HCT116 (cell line): ENCODE data around the gene DIP2C. TPM values are rescaled to one million over a fixed set of nuclear protein-coding genes. Genes with fewer than 3 reads are reported as not detected.

Experiments used
- ATAC-seq: fragments of 200-7000 bp; cut with Tn5 transposase; 2 replicates; pipeline ENCODE4 v1.9.1; 2020; ENCODE audit warnings: mild to moderate bottlenecking, moderate library complexity
- BruUV-seq: library from RNA; stranded (reverse); fragments of 400-500 nt; replicated peaks from 2 replicates; lab custom pipeline; 2021; lab: Mats Ljungman, UMichigan
- CTCF ChIA-PET: fragments of 300-600 bp; sonication (Branson Sonifier 250); formaldehyde crosslinking; loops from one replicate; lab custom pipeline; 2021; ENCODE audit warnings: antibody characterized with exemption; lab: Charles Lee
- POLR2A ChIA-PET: fragments of 300-600, 350-600 bp; sonication (Branson Sonifier 250); formaldehyde crosslinking; loops from one replicate; lab custom pipeline; 2021; ENCODE audit warnings: antibody characterized with exemption; lab: Charles Lee
- RAD21 ChIA-PET, 2 experiments: fragments of 300-600 bp; sonication (Branson Sonifier 250); formaldehyde crosslinking; loops; one replicate each; lab custom pipeline; 2023; ENCODE audit warnings: low total read pairs in 2 of 2; ENCODE audit not compliant: uncharacterized antibody in 2 of 2, unreplicated experiment in 2 of 2, low non-redundant PET in 1 of 2; lab: Charles Lee
- DNase-seq: peaks from one replicate; pipeline ENCODE4 v3.0.0-alpha.2; 2010; ENCODE audit warnings: low read depth, low spot score
- H2AFZ ChIP-seq: fragments of 200-600 bp; shearing (Covaris generic), sonication (generic); 2 replicates; pipeline ENCODE4 v1.6.1; 2017; ENCODE audit warnings: low read depth, mixed run types, mixed read lengths, antibody characterized with exemption, low read length; ENCODE audit not compliant: poor library complexity, severe bottlenecking
- H3K27ac ChIP-seq: 2 replicates; pipeline ENCODE4 v1.5.1; 2012; ENCODE audit warnings: low read depth, low read length
- H3K27me3 ChIP-seq: fragments of 200-600 bp; sonication (generic); 2 replicates; pipeline ENCODE4 v1.6.1; 2016; ENCODE audit warnings: mixed run types, low read length, mixed read lengths; ENCODE audit not compliant: insufficient read depth
- H3K36me3 ChIP-seq, 2 experiments: fragments of 200-500 bp in 1 of 2; fragments of 200-600 bp in 1 of 2; sonication (Bioruptor generic) in 1 of 2; sonication (generic) in 1 of 2; 2 replicates each; pipeline versions ENCODE4 v1.5.1 to v1.6.1; 2014 to 2016; ENCODE audit warnings: low read length in 2 of 2, inconsistent platforms in 1 of 2, mixed read lengths in 1 of 2, mixed run types in 1 of 2; ENCODE audit not compliant: insufficient read depth in 2 of 2, control insufficient read depth in 1 of 2
- H3K4me1 ChIP-seq, 2 experiments: fragments of 200-600 bp in 1 of 2; sonication (generic) in 1 of 2; 2 replicates each; pipeline versions ENCODE4 v1.5.1 to v1.6.1; 2012 to 2017; ENCODE audit warnings: low read length in 2 of 2, inconsistent platforms in 1 of 2, mild to moderate bottlenecking in 1 of 2, mixed read lengths in 1 of 2, mixed run types in 1 of 2, moderate library complexity in 1 of 2; ENCODE audit not compliant: insufficient read depth in 2 of 2, control insufficient read depth in 1 of 2
- H3K4me2 ChIP-seq: fragments of 200-600 bp; sonication (generic); 2 replicates; pipeline ENCODE4 v1.6.1; 2017; ENCODE audit warnings: mixed run types, low read length, mixed read lengths
- H3K4me3 ChIP-seq, 2 experiments: fragments of 200-600 bp in 1 of 2; sonication (generic) in 1 of 2; replicated peaks in 1 of 2; 2 replicates each; pipeline ENCODE4 v1.5.1; 2011 to 2016; ENCODE audit warnings: low read length in 2 of 2, control low read depth in 1 of 2, low read depth in 1 of 2, mild to moderate bottlenecking in 1 of 2, mixed read lengths in 1 of 2, mixed run types in 1 of 2
- H3K79me2 ChIP-seq: fragments of 200-600 bp; sonication (generic); 2 replicates; pipeline ENCODE4 v1.6.1; 2017; ENCODE audit warnings: mild to moderate bottlenecking, mixed run types, low read length, moderate library complexity, mixed read lengths; ENCODE audit not compliant: insufficient read depth
- H3K9ac ChIP-seq: fragments of 200-600 bp; sonication (generic); 2 replicates; pipeline ENCODE4 v1.6.1; 2016; ENCODE audit warnings: low read length, mixed read lengths
- H3K9me2 ChIP-seq: fragments of 200-600 bp; sonication (generic), shearing (Covaris generic); 2 replicates; pipeline ENCODE4 v1.6.1; 2017; ENCODE audit warnings: mixed run types, mild to moderate bottlenecking, moderate library complexity; ENCODE audit not compliant: insufficient read depth
- H3K9me3 ChIP-seq, 2 experiments: fragments of 200-500 bp in 1 of 2; fragments of 200-600 bp in 1 of 2; sonication (Bioruptor generic) in 1 of 2; sonication (generic) in 1 of 2; 2 replicates each; pipeline ENCODE4 v1.6.1; 2014 to 2017; ENCODE audit warnings: low read length in 2 of 2, mixed read lengths in 2 of 2, inconsistent platforms in 1 of 2, low read depth in 1 of 2, mild to moderate bottlenecking in 1 of 2, mixed run types in 1 of 2, moderate library complexity in 1 of 2; ENCODE audit not compliant: control insufficient read depth in 1 of 2, insufficient read depth in 1 of 2
- H4K20me1 ChIP-seq: fragments of 200-600 bp; sonication (generic), shearing (Covaris generic); 2 replicates; pipeline ENCODE4 v1.6.1; 2017; ENCODE audit warnings: mixed run types, mild to moderate bottlenecking, moderate library complexity; ENCODE audit not compliant: insufficient read depth
- EZH2 ChIP-seq: fragments of 200-600 bp; sonication (generic); IDR thresholded peaks from 2 replicates; pipeline ENCODE4 v1.6.1; 2017; ENCODE audit warnings: antibody characterized with exemption, mixed run types
- EZH2phosphoT487 ChIP-seq: fragments of 200-600 bp; IDR thresholded peaks from 2 replicates; pipeline ENCODE4 v1.6.1; 2018; ENCODE audit warnings: antibody characterized with exemption, borderline replicate concordance
- FOSL1 ChIP-seq: IDR thresholded peaks from 2 replicates; pipeline ENCODE4 v1.6.1; 2012; ENCODE audit warnings: low read depth
- POLR2A ChIP-seq: IDR thresholded peaks from 2 replicates; pipeline ENCODE4 v1.7.0; 2011; ENCODE audit warnings: borderline replicate concordance; ENCODE audit not compliant: insufficient read depth, insufficient read length; ENCODE audit errors: extremely low read depth
- POLR2AphosphoS5 ChIP-seq: IDR thresholded peaks from 2 replicates; pipeline ENCODE4 v1.6.1; 2011; ENCODE audit warnings: mild to moderate bottlenecking, low read depth, low read length, moderate library complexity
- RAD21 ChIP-seq: IDR thresholded peaks from 2 replicates; pipeline ENCODE4 v1.6.1; 2012; ENCODE audit warnings: low read depth, mild to moderate bottlenecking
- TCF7L2 ChIP-seq: IDR thresholded peaks from 2 replicates; pipeline ENCODE4 v1.7.0; 2011; ENCODE audit warnings: borderline replicate concordance, inconsistent platforms; ENCODE audit not compliant: insufficient read depth, insufficient read length; ENCODE audit errors: extremely low read depth
- ZBTB33 ChIP-seq: IDR thresholded peaks from 2 replicates; pipeline ENCODE4 v1.6.1; 2011; ENCODE audit warnings: mild to moderate bottlenecking, low read length, moderate library complexity; ENCODE audit not compliant: insufficient replicate concordance; ENCODE audit errors: extremely low read depth
- intact Hi-C: fragments of 100-400 bp; cut with micrococcal nuclease; formaldehyde crosslinking; loops from 2 replicates; pipeline ENCODE4 v1.10.0; 2022
- total RNA-seq: library from RNA; stranded (reverse); gene quantifications from one replicate; pipeline ENCODE4 v1.2.1, GENCODE V29; 2021; ENCODE audit not compliant: unreplicated experiment
- TF ChIP-seq, protein P1 (sequence below): IDR thresholded peaks from 2 replicates; pipeline ENCODE4 v1.6.1; 2012

The DIP2C gene
- total RNA-seq, 1 experiment from 2014 or later, result 15.4 TPM

GRCh38 chr10:409408-410040 is 279.9 kb downstream of the DIP2C start:
- DNase-seq (no peak), ATAC-seq (no peak)
- ChIA-PET POLR2A (no interaction called here), CTCF (no interaction called here), RAD21 (no interaction called here)
- intact Hi-C loops, result no loop called here
- no peaks in the 10 kb centered on the region for H3K4me1 ChIP-seq
- H3K27ac ChIP-seq, result no peak overlapping the region
- no peaks in the 10 kb centered on the region for H3K27me3 ChIP-seq
- no peak overlapping the region for H3K4me2 ChIP-seq
- TF ChIP-seq, protein P1, sequence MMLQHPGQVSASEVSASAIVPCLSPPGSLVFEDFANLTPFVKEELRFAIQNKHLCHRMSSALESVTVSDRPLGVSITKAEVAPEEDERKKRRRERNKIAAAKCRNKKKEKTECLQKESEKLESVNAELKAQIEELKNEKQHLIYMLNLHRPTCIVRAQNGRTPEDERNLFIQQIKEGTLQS, result no peak
- TF ChIP-seq EZH2, result no peak
- no peak for TF ChIP-seq RAD21
- no peak for TF ChIP-seq POLR2AphosphoS5
- TF ChIP-seq POLR2A, result no peak
- no peak for TF ChIP-seq FOSL1
- TF ChIP-seq TCF7L2, result no peak
- TF ChIP-seq EZH2phosphoT487, result no peak
- TF ChIP-seq ZBTB33, result no peak
- no peaks in the 10 kb centered on the region for H4K20me1 ChIP-seq
- BruUV-seq, result no TSS peak
- no peaks in the 10 kb centered on the region for H3K9me2 ChIP-seq
- peaks cover 13 to 14% of the 10 kb centered on the region in 2 experiments; a peak in 3 of 4 replicates for H3K36me3 ChIP-seq
- no peaks in the 10 kb centered on the region for H3K9me3 ChIP-seq
- H3K9ac ChIP-seq, result no peak overlapping the region
- no peak overlapping the region for H2AFZ ChIP-seq
- H3K4me3 ChIP-seq, result no peak overlapping the region
- no peaks in the 10 kb centered on the region for H3K79me2 ChIP-seq
